AG09309 (cell line): ENCODE results near the gene USP4.
"Not testable (repeated sequence)": the region's sequence is repeated elsewhere in the genome, so short reads cannot be mapped to it uniquely, and the experiment has no call there.

Source experiments
- DNase-seq: peaks from one replicate; pipeline ENCODE4 v3.0.0-alpha.2; 2010; ENCODE audit warnings: low read depth
- H3K4me3 ChIP-seq: 2 replicates; pipeline ENCODE4 v1.5.1; 2011; ENCODE audit warnings: mild to moderate bottlenecking, low read depth, low read length, moderate library complexity; ENCODE audit not compliant: control insufficient read depth
- CTCF ChIP-seq: IDR thresholded peaks from 2 replicates; pipeline ENCODE4 v1.5.1; 2011; ENCODE audit warnings: mild to moderate bottlenecking, low read depth, low read length, inconsistent platforms; ENCODE audit not compliant: insufficient read depth, control insufficient read depth; ENCODE audit errors: missing control alignments

USP4 gene

GRCh38 chr3:49333916-49334633 is 5.8 kb downstream of the USP4 start:
- H3K4me3 ChIP-seq, result no peak overlapping the region
- TF ChIP-seq CTCF, result no peak
- no peak for DNase-seq

GRCh38 chr3:49333091-49333490 is 6.8 kb downstream of the USP4 start:
- H3K4me3 ChIP-seq, result no peak overlapping the region
- no peak for DNase-seq
- no peak for TF ChIP-seq CTCF

GRCh38 chr3:49329186-49329585 is 10.7 kb downstream of the USP4 start:
- TF ChIP-seq CTCF, result no peak
- H3K4me3 ChIP-seq, result no peak overlapping the region
- no peak for DNase-seq

GRCh38 chr3:49328350-49328749 is 11.5 kb downstream of the USP4 start:
- not testable (repeated sequence) for DNase-seq, H3K4me3 ChIP-seq

- no peak for DNase-seq
- TF ChIP-seq CTCF, result no peak
- no peak overlapping the region for H3K4me3 ChIP-seq
Measured at GRCh38 chr3:49327485-49327884, 12.4 kb downstream of the USP4 start.

- TF ChIP-seq CTCF, result no peak
- H3K4me3 ChIP-seq, result no peak overlapping the region
- no peak for DNase-seq
Measured at GRCh38 chr3:49324768-49325167, 15.1 kb downstream of the USP4 start.

GRCh38 chr3:49316696-49317457 is 23.0 kb downstream of the USP4 start:
- H3K4me3 ChIP-seq, result no peak overlapping the region
- no peak for TF ChIP-seq CTCF
- DNase-seq, result no peak
